HepG2 (cell line): ENCODE measurements around the gene ODAD4. TPM values are rescaled to one million over a fixed set of nuclear protein-coding genes. Genes with fewer than 3 reads are reported as not detected.

Experiments
- ARID5B ChIP-seq: IDR thresholded peaks from 2 replicates; pipeline ENCODE4 v1.4.0; 2020; ENCODE audit warnings: mild to moderate bottlenecking, missing genetic modification reagents
- ATRX ChIP-seq: sonication (generic); formaldehyde crosslinking; IDR thresholded peaks from 2 replicates; pipeline ENCODE4 v1.4.0; 2020; ENCODE audit warnings: missing genetic modification reagents, borderline replicate concordance
- BRD4 ChIP-seq: sonication (generic); formaldehyde crosslinking; IDR thresholded peaks from 2 replicates; pipeline ENCODE4 v1.4.0; 2020; ENCODE audit warnings: missing genetic modification reagents
- E2F1 ChIP-seq: sonication (generic); formaldehyde crosslinking; IDR thresholded peaks from 2 replicates; pipeline ENCODE4 v1.5.0; 2020; ENCODE audit warnings: missing genetic modification reagents
- GMEB2 ChIP-seq: IDR thresholded peaks from 2 replicates; pipeline ENCODE4 v1.6.1; 2016; ENCODE audit warnings: missing biosample characterization, missing genetic modification reagents, low read depth
- NR2F2 ChIP-seq: IDR thresholded peaks from 2 replicates; pipeline ENCODE4 v1.6.1; 2012; ENCODE audit warnings: low read depth, inconsistent platforms, borderline replicate concordance
- PAXIP1 ChIP-seq: sonication (generic); formaldehyde crosslinking; conservative IDR thresholded peaks from 2 replicates; pipeline ENCODE4 v1.4.0; 2020; ENCODE audit warnings: mild to moderate bottlenecking, missing genetic modification reagents, moderate library complexity
- POLR2AphosphoS2 ChIP-seq: IDR thresholded peaks from 2 replicates; pipeline ENCODE4 v1.6.1; 2011; ENCODE audit warnings: low read depth, low read length, improper control_type of control experiment
- RORA ChIP-seq: sonication (generic); formaldehyde crosslinking; IDR thresholded peaks from 2 replicates; pipeline ENCODE4 v1.5.0; 2020; ENCODE audit warnings: mild to moderate bottlenecking, missing genetic modification reagents, moderate library complexity
- SKI ChIP-seq: fragments of 450-650 bp; IDR thresholded peaks from one replicate; pipeline ENCODE4 v1.6.1; 2018; ENCODE audit warnings: mild to moderate bottlenecking; ENCODE audit not compliant: partially characterized antibody
- SRSF9 ChIP-seq: fragments of 200-400 bp; formaldehyde crosslinking; IDR thresholded peaks from 2 replicates; pipeline ENCODE4 v1.6.1; 2018; ENCODE audit warnings: borderline replicate concordance, mild to moderate bottlenecking, low read depth, low read length; ENCODE audit not compliant: insufficient read depth, poor library complexity, severe bottlenecking
- ZNF354B ChIP-seq: sonication (generic); formaldehyde crosslinking; IDR thresholded peaks from 2 replicates; pipeline ENCODE4 v1.8.0; 2022; ENCODE audit warnings: mild to moderate bottlenecking, missing genetic modification reagents
- ZNF615 ChIP-seq: sonication (generic); formaldehyde crosslinking; IDR thresholded peaks from 2 replicates; pipeline ENCODE4 v1.5.0; 2020; ENCODE audit warnings: mild to moderate bottlenecking, missing genetic modification reagents, borderline replicate concordance
- ZNF619 ChIP-seq: sonication (generic); formaldehyde crosslinking; IDR thresholded peaks from 2 replicates; pipeline ENCODE4 v1.4.0; 2020; ENCODE audit warnings: mild to moderate bottlenecking, missing genetic modification reagents
- ZNF678 ChIP-seq: sonication (generic); formaldehyde crosslinking; IDR thresholded peaks from 2 replicates; pipeline ENCODE4 v1.4.0; 2020; ENCODE audit warnings: mild to moderate bottlenecking, missing genetic modification reagents
- ZNF800 ChIP-seq: sonication (generic); formaldehyde crosslinking; IDR thresholded peaks from 2 replicates; pipeline ENCODE4 v1.4.0; 2020; ENCODE audit warnings: missing genetic modification reagents
- polyA plus RNA-seq, 8 experiments: library from polyadenylated mRNA; depleted of rRNA in 3 of 8; stranded (reverse) in 7 of 8; unstranded in 1 of 8; fragments of >200 nt; fragmentation: Illumina TruSeq in 4 of 8; extraction: Trizol in 4 of 8; gene quantifications; 2 replicates each; pipeline versions ENCODE4 v1.2.1 to v1.2.3, GENCODE V29; 2011 to 2016; ENCODE audit warnings: low read depth in 4 of 8, missing spikeins in 1 of 8, mixed read lengths in 1 of 8; ENCODE audit not compliant: insufficient read depth in 1 of 8
- total RNA-seq, 5 experiments: library from RNA; depleted of rRNA; stranded (reverse); fragments of >200 nt; fragmentation: Illumina TruSeq; extraction: Trizol; gene quantifications; 2 replicates each; pipeline ENCODE4 v1.2.3, GENCODE V29; 2016; ENCODE audit warnings: low read depth in 1 of 5

Gene ODAD4
- total and polyA plus RNA-seq, 2 of the 13 experiments (the other 11 are each of a cell fraction or from before 2014, with no cell fraction given) = 0.48 to 0.53 TPM

- TF ChIP-seq E2F1 (CRISPR knock-in tag) (peak; percentile 90), SRSF9 (no peak), BRD4 (CRISPR knock-in tag) (peak; percentile 63), PAXIP1 (CRISPR knock-in tag) (peak; percentile 80), GMEB2 (CRISPR knock-in tag) (no peak), RORA (CRISPR knock-in tag) (no peak), ATRX (CRISPR knock-in tag) (no peak), POLR2AphosphoS2 (no peak), ZNF354B (CRISPR knock-in tag) (no peak), ZNF619 (no peak; the same call in 1 of the 2 replicates), ZNF678 (CRISPR knock-in tag) (0 out of 2 replicates have a peak, but pooled peaks have one; percentile 70), NR2F2 (peak; percentile 45; the same call in 1 of the 2 replicates), ARID5B (CRISPR knock-in tag) (peak; percentile 63; the same call in 1 of the 2 replicates), ZNF615 (CRISPR knock-in tag) (0 out of 2 replicates have a peak, but pooled peaks have one; percentile 18), ZNF800 (CRISPR knock-in tag) (peak; percentile 93), SKI (peak; percentile 38)
These were observed at the start of gene ODAD4 (continued) for GRCh38 chr17:41930009-41930832.
